HG03175 (cell line): ENCODE data around the gene DNAJB6.

ENCODE experiments used
- ATAC-seq: cut with Tn5 transposase; IDR thresholded peaks from one replicate; pipeline ENCODE4 v1.9.1; 2021; ENCODE audit warnings: mild to moderate bottlenecking, moderate library complexity; ENCODE audit not compliant: unreplicated experiment

Gene DNAJB6

DNA sequence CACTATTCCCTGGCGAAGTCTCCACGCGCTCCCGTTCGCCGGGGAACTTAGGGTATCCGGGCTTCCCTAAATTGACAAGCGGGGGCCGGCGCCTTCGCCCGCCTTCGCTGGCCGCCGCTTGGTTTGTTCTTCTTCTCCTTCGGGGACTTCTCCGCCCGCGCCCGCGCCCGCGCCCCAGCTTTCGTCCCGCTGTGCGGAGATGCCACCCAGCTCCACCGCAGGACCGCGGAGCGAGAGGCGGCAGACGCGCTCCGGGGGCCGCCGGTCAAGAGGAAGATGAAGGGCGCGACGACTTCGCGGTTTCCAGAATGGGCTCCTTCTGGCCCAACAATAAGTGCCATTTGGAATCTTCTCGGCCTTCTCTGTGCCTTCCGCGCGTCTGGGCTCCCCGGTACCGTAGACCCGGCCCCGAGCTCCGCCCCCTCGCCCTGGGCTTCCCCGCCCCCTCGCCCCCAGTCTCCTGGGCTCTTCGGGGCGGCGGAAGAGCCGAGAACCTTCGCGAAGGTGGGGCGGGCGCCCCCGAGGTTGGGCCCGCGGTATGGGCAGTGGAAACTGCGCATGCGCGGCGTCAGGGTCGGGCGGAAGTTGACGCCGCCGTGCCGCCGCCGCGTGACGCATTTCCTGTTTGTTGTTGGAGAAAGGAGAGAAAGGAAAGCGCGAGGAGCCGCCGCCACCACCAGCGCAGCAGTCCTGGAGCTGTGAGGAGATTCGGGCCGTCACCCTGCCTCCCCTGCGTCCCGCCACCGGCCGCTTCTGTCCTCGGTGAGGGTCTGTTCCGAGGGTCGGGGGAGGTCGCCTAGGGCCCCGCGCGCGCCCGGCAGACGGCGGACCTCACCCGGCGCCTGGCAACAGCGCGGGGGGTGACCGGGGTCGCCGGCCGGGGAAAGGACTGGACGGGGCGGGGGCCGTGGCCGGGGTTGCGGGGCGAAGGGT is at the start of gene DNAJB6:
Gene DNAJB6, plus strand, starts transcription at position 622 of the 933 bp plus-strand sequence. CDS start 21,569 bp downstream, outside the sequence.
- ATAC-seq: peak; percentile 69

DNA sequence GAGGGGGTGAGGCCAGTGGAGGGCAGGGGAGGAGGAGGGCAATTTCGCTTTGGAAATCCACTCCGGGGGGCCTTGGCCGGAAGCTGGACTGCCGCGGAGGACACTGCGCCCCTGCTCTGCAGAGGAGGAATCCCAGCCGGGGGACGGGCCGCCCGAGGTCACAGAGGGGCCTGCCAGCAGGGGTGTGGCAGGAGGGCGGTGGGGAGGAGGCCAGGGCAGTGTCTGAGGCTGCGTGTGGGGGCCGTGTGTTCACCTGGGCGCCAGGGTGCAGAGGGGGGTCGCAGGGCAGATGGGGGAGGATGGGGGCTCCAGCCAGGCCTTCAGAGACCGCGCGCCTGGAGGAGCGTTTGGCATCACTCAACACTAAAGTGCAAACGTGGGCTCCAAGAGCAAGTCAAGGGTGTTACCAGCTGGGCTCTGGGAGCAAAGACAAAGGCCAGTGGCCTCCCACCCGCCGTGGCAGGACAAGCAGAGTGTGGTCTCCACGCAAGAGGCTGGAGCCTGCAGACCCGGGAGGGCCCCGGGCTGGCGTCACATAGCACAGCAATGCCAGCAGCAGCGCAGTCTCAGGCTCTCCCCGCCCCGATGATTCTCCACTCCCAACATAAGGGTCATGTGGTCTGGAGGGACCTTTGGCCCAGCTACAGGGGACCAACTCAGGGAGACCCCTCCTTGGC is 45.3 kb upstream of the DNAJB6 start:
- no peak for ATAC-seq

DNA sequence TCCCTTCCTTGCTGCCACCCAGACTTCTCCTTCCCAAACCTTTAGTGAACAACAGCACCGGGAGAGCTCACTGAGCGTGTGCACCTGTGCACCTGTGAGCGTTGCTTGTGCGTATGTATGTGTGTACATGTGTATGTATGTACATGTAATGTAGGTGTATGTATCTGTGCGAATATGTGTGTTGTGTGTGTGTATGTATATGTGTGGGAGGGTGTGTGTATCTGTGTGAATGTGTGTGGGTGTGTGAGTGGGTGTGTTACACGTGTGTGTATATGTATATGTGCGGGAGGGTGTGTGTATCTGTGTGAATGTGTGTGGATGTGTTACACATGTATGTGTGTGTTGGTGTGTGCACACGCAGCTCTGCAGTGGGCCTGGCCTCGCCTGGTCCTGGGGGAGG is 44.5 kb upstream of the DNAJB6 start:
- no peak for ATAC-seq

DNA sequence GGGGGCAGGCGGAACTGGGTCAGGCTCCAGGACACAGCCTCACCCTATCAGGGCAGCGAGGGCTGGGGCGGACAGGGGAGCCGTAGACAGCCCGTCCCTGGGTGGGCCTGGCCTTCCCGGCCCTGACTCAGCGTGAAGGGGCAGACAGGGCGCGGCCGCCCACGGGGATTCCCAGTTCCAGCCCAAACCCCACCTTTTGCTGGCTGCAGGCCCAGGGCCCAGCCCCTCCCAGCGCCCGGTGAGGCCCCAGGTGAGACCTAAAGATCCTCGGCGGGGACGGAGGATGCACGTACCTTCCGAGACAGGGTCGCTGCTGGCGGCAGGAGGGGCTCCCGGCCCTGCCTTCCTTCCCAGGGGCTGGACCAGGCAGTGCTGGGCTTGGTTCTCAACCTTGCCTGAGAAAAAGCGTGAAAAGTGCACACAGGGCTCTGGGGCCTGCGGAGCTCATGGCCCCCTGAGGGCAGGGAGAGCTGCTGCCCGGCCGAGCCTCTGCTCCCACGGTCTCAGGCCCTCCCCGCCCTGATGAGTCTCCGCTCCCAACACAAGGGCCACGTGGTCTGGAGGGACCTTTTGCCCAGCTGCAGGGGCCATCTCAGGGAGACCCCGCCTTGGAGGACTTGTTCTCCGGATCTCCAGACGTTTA is 43.9 kb upstream of the DNAJB6 start:
- no peak for ATAC-seq

DNA sequence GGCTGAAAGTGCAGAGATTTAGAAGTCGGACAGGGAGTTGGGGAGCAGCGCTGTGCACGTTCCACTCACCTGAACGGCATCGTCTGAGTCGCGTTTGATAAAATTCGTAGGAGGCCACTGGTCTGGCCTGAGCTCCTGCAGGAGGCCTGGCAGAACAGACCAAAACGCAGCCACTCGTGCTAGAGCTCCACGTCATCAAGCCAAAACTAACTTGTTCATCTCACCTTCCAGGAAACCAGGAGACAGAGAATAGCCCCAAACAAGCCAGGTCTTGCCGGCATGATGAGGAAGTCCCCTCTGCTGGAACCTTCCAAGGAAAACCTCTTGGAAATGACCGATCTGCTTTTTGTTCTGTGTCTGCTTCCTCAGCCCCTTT is 43.4 kb upstream of the DNAJB6 start:
- no peak for ATAC-seq

DNA sequence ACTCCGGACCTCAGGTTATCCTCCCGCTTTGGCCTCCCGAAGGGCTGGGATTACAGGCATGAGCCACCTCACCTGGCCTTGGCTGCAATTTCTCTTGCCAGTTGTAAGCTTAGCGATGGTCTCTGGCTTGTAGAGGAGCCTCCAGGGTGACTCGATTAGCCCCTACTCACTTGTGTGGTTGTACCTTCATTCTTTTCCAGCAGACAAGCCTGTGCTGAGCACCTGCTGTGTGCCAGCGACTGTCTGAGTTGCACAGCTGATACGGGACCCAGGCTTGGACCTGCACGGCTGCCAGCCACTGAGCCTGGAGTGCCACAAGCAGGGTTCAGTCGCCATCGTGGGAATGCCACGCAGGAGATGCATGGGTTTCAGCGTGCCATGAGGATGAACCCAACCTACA is 42.0 kb upstream of the DNAJB6 start:
- no peak for ATAC-seq

GRCh38 chr7:157295338-157295737 is 41.5 kb upstream of the DNAJB6 start:
- no peak for ATAC-seq

DNA sequence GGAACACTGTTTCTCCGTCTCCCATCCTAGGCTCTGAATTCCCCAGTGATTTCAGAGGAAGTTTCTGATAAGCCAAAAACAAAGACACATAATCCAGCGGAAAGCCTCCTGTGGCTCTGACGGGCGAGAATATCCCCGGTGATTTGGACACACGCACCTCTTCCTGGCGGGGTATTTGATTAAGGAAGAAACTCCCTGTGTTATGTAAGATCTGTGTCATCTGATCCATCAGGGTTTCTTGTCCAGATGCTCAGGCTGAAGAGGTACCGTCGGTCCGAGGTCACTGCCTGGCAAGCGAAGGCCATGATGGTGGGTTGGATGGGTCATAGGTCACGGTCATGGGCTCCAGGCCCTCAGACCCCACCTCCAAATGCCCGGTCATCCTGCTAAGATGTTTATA is 39.6 kb upstream of the DNAJB6 start:
- no peak for ATAC-seq

- ATAC-seq: no peak
Observed at GRCh38 chr7:157299317-157299612, 37.5 kb upstream of the DNAJB6 start.

DNA sequence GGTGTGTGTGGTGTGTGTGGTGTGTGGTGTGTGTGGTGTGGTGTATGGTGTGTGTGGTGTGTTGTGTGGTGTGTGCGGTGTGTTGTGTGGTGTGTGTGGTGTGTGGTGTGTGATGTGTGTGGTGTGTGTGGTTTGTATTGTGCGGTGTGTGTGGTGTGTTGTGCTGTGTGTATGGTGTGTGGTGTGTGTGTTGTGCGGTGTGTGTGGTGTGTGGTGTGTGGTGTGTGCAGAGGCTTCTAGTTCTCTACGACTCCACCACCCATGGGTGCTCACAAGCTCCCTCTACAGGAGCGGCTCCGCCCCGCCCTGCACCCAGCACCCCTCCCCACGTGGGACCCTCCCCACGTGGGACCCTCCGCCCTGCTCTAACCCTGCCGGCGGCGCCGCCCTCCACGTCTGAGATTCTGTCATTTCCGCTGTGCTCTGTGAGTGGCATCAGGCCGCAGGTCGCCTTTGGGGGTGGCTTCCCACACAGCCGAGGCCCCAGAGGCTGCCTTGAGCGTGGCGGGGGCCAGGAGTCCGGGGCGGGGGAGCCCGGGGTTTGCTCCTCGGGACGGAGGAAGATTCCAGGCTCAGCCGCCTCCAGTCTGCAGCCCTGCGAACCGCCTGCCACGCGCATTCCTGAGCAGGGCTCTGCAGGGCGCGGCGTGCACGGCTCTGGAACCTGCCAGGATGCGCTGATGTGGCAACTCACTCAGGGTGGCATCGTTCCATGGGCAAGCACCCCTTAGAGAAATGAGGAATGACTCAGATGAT is 37.0 kb upstream of the DNAJB6 start:
- ATAC-seq: no peak

- ATAC-seq: no peak
Observed at GRCh38 chr7:157300369-157300825, 36.4 kb upstream of the DNAJB6 start.

GRCh38 chr7:157301610-157302120 is 35.1 kb upstream of the DNAJB6 start:
- ATAC-seq: no peak

DNA sequence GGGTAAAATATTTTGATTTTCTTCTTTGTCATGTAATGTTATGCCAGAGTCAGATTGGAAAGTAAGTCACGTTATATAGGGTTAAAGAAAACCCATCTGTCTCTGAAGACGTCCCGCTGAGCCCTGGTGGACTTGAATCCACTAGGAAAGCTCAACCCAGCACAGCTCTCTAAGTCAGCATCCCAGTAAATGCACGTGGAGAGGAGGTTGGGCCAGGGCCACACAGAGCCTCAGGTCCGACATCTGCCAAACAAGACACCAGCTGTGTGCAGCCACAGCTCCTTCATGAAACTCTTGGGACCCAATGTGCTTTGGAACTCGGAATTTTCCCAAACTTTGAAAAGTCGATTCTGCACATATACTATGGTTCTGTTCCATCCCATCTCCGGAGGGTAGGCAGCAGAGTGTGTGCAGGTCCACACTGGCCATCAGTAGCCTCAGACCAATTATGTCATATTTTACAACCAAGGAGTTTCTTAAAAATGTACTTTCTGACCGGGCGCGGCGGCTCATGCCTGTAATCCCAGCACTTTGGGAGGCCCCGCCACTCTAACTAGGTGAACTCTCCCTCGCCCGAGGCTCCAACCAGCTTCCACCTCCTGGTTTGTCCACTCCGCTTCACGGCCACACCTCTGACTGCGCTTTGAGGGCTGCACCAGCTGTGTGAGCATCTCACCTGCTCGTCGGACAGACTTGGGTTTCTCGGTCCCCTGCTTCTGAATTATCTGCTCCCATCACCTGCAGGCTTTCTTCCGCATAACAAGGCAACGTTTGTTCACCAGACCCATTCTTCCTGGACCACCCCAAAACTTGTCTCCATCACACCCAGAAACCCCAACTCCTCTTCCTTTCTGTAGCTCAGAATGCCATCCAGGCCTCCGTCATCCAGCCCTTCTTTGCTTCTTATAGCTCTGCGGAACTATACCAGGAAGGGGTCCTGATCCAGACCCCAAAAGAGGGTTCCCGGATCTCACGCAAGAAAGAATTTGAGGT is 29.7 kb upstream of the DNAJB6 start:
- ATAC-seq: no peak

DNA sequence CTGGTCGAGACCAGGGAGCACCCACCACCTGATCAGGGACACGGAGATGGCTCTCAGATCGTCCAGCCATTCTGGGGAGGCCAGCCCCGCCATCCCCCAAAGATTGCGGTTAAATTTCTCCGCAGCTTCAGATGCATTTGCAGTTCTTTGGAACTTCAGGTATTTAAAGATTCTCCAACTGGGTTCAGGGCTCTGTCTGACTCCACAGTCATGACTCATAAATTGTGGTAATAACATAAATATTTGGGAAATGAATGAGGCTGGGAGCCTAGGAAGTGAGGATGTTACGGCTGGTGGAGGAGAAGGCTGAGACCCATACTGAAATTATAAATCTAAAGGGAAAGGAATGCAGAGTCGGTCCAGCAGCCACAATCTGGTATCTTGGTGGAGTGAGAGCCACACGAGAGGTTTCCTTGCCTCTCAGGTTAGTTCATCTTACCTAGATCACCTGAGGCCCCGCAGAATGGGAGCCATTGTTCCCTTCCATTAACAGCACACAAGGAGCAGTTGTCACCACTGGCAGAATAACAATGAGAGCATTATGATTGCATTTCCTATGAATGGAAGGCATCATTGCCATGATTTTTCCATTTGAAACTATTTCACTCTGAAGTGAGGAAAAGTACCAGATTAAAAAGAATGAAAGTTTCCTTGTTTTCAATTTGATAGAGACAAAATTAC is 26.7 kb upstream of the DNAJB6 start:
- ATAC-seq: no peak

GRCh38 chr7:157310676-157311185 is 26.1 kb upstream of the DNAJB6 start:
- ATAC-seq: no peak

DNA sequence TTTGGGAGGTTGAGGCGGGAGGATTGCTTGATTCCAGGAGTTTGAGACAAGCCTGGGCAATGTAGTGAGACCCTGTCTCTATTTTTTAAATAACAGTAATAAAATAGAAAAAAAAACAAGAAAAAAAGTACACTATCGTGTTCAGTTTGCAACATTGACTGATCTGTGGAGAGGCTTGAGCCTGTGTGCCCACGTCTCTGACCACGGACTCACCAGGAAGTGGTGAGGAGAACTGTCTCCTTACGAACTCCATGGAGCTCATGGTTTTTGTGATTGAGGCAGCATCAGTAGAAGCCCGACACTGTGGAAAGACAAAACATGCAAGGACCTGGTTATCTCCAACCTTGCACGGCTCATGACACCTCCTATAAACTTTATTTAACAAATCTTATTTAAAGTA is 23.9 kb upstream of the DNAJB6 start:
- no peak for ATAC-seq

DNA sequence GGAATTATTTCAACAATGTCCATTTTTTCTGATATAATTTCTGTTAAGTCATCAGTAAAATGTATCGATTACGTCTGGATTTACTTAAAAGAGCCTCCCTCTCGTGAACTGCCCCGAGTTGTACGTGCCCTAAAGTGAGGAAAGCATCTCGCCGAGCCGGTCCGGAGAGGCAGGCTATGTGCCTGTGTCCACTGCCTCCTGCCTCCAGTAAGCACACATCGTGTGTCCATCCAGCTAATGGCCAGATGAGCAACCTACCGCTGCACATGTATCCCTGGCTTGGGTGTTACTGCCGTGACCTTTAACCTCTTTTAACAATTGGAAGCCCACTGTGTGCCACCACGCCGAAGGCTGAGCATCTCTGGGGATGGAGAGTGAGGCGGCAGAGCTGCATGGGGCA is 23.2 kb upstream of the DNAJB6 start:
- no peak for ATAC-seq

- ATAC-seq: peak; percentile 83
Observed at GRCh38 chr7:157318015-157318706, 18.6 kb upstream of the DNAJB6 start.
